Dendritic cell treated with granulocyte-macrophage colony-stimulating factor and Interleukin-4, amounts not matched to agents 40 ng/mL and 50 ng/mL, for 4 days (primary cell): ENCODE data around the gene PDGFC.
"Not testable (repeated sequence)": the region's sequence is repeated elsewhere in the genome, so short reads cannot be mapped to it uniquely, and the experiment has no call there.

ENCODE experiments used
- H3K27ac Mint-ChIP-seq: one replicate; pipeline ENCODE4 v1.8.0; 2022; ENCODE audit warnings: mild to moderate bottlenecking, mixed read lengths
- H3K27me3 Mint-ChIP-seq: one replicate; pipeline ENCODE4 v1.8.0; 2022; ENCODE audit warnings: mild to moderate bottlenecking, mixed read lengths
- H3K36me3 Mint-ChIP-seq: one replicate; pipeline ENCODE4 v1.8.0; 2022; ENCODE audit warnings: low read depth, mixed read lengths
- H3K4me1 Mint-ChIP-seq: one replicate; pipeline ENCODE4 v1.8.0; 2022; ENCODE audit warnings: low read depth, mixed read lengths
- H3K4me3 Mint-ChIP-seq: one replicate; pipeline ENCODE4 v1.8.0; 2022; ENCODE audit warnings: mild to moderate bottlenecking, moderate library complexity, mixed read lengths
- H3K9me3 Mint-ChIP-seq: one replicate; pipeline ENCODE4 v1.8.0; 2022; ENCODE audit warnings: mixed read lengths
- intact Hi-C: fragments of 100-400 bp; cut with micrococcal nuclease; formaldehyde crosslinking; loops from one replicate; pipeline ENCODE4 v1.15.0; 2022

Gene PDGFC

GRCh38 chr4:156894234-156894633 lies 77.4 kb downstream of the PDGFC start:
- no peaks in the 10 kb centered on the region for H3K9me3 Mint-ChIP-seq
- intact Hi-C loops = no loop called here
- peaks cover 35% of the 10 kb centered on the region for H3K4me1 Mint-ChIP-seq

GRCh38 chr4:156892805-156893204 lies 78.8 kb downstream of the PDGFC start:
- H3K9me3 Mint-ChIP-seq = no peaks in the 10 kb centered on the region
- H3K27me3 Mint-ChIP-seq = no peaks in the 10 kb centered on the region
- intact Hi-C loops = no loop called here
- H3K4me1 Mint-ChIP-seq = peaks cover 35% of the 10 kb centered on the region
- no peak overlapping the region for H3K27ac Mint-ChIP-seq
- H3K36me3 Mint-ChIP-seq = peaks cover 7% of the 10 kb centered on the region
- H3K4me3 Mint-ChIP-seq = no peak overlapping the region

More at GRCh38 chr4:156894234-156894633, 77.4 kb downstream of the PDGFC start:
- no peaks in the 10 kb centered on the region for H3K36me3 Mint-ChIP-seq
- H3K4me3 Mint-ChIP-seq = no peak overlapping the region
- H3K27ac Mint-ChIP-seq = no peak overlapping the region
- no peaks in the 10 kb centered on the region for H3K27me3 Mint-ChIP-seq

DNA sequence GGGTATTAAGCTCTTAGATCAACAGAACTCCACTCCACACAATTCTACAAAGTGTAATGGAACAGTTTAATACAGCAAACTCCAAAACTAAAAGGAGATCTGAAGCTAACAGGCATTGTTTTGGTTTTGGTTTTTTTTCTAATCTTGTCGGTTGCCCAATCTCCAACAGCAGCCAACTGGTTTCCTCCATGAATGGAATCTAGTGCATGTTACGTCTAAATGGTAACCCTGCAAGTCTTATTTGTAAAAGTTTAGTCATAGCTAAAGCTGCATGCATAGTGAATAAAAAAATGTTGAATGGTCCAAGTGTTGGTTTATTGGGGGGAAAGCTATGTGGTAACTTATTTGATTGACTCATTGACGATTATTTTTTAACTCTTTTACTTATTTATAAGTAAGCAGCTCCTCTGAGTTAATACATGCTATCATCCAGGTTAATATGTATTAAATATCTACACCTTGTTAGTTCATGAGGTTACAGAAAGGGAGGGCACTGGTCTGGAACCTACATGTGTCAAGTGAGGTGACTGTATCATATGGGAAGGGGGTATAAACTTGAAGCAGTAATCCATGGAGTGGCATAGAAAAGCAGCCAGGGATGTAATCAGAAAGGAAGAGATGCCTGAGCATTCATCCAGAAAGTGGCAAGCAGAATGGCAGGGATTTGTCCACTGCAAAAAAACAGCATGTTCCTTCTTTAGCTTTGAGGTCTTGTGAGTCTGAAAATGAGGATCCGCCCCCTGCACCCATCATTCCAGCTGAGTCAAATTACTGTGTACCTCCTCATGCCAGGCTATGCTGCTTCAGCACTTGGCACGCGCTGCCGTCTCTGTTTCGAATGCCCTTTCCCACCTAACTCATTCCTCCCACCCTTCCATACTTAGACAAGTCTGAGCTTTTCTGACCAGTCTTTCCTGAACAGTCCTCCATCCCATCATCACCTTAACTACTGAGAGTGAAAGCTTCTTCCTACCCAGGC lies 81.7 kb downstream of the PDGFC start:
- intact Hi-C loops = no loop called here
- Mint-ChIP-seq H3K4me1 (peaks cover 35% of the 10 kb centered on the region), H3K4me3 (peak overlapping the region; percentile 59), H3K9me3 (peaks cover 8% of the 10 kb centered on the region), H3K27me3 (no peaks in the 10 kb centered on the region), H3K27ac (peak overlapping the region; percentile 87), H3K36me3 (peaks cover 17% of the 10 kb centered on the region)

- intact Hi-C loops = no loop called here
- Mint-ChIP-seq H3K4me3 (no peak overlapping the region), H3K27ac (peak overlapping the region; percentile 9), H3K36me3 (peaks cover 17% of the 10 kb centered on the region), H3K9me3 (peaks cover 8% of the 10 kb centered on the region), H3K27me3 (no peaks in the 10 kb centered on the region), H3K4me1 (peaks cover 36% of the 10 kb centered on the region)
These were observed 82.8 kb downstream of the PDGFC start for GRCh38 chr4:156888762-156889161.

DNA sequence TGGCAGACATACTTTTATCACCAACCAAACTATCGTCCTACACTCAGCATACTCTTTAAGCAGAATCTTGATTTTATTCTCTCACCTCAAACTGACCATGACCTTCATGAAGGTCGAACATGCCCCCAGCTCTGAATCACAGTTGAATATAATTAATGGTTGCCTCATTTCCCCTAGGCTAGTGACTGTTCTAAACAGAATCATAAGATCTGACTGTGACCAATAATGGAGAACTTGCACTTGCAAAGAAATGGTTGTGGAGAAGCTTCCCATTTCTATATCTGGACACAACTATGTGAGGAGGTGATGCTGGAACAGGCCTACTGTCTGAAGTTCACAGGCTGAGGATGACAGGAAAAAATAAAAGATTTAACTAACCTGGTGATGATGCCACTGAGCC lies 85.1 kb downstream of the PDGFC start:
- H3K36me3 Mint-ChIP-seq = peaks cover 24% of the 10 kb centered on the region
- peaks cover 8% of the 10 kb centered on the region for H3K9me3 Mint-ChIP-seq
- peaks cover 31% of the 10 kb centered on the region for H3K4me1 Mint-ChIP-seq
- no peaks in the 10 kb centered on the region for H3K27me3 Mint-ChIP-seq
- intact Hi-C loops = no loop called here
- peak overlapping the region; percentile 55 for H3K27ac Mint-ChIP-seq
- H3K4me3 Mint-ChIP-seq = no peak overlapping the region

DNA sequence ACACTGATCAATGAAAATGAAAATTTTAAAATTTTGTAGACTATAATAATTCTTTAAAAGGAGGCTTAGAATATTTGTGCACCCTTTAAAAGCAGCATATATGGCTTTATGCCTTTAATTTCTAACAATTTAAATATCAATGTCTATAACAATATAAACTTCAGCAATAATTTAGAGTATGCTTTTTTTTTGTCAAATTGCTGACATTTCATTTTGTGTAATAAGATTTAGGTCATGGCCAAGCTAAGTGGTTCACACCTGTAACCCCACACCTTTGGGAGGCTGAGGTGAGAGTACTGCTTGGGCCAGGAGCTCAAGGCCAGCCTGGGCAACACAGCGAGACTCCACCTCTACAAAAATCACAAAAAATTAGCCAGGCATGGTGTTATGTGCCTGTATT lies 86.2 kb downstream of the PDGFC start:
- intact Hi-C loops = no loop called here
- Mint-ChIP-seq H3K4me1 (peaks cover 33% of the 10 kb centered on the region), H3K27ac (no peak overlapping the region)

GRCh38 chr4:156884183-156884582 lies 87.4 kb downstream of the PDGFC start:
- intact Hi-C loops = no loop called here
- Mint-ChIP-seq H3K27me3 (no peaks in the 10 kb centered on the region), H3K4me1 (peaks cover 23% of the 10 kb centered on the region), H3K27ac (no peak overlapping the region), H3K9me3 (peaks cover 8% of the 10 kb centered on the region), H3K4me3 (no peak overlapping the region), H3K36me3 (peaks cover 34% of the 10 kb centered on the region)

More for the DNA sequence above, 86.2 kb downstream of the PDGFC start:
- Mint-ChIP-seq H3K9me3 (peaks cover 8% of the 10 kb centered on the region), H3K27me3 (no peaks in the 10 kb centered on the region), H3K36me3 (peaks cover 33% of the 10 kb centered on the region), H3K4me3 (no peak overlapping the region)

DNA sequence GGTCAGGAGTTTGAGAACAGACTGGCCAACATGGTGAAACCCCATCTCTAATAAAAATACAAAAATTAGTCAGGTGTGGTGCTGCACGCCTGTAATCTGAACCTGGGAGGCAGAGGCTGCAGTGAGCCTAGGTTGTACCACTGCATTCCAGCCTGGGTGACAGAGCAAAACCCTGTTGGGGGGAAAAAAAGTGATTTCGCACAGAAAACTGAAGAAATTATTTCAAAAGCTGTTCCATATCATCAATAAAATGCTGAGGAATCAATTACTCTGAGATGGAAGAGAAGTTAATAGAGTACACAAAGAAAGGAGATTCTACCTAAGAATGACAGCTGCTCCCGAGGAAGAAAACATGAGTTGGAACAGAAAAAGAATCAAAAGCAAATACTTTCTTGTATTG lies 95.9 kb downstream of the PDGFC start:
- Mint-ChIP-seq H3K4me3 (no peak overlapping the region), H3K4me1 (peaks cover 18% of the 10 kb centered on the region), H3K9me3 (no peaks in the 10 kb centered on the region), H3K36me3 (peaks cover 12% of the 10 kb centered on the region), H3K27me3 (no peaks in the 10 kb centered on the region), H3K27ac (no peak overlapping the region)
- intact Hi-C loops = no loop called here

DNA sequence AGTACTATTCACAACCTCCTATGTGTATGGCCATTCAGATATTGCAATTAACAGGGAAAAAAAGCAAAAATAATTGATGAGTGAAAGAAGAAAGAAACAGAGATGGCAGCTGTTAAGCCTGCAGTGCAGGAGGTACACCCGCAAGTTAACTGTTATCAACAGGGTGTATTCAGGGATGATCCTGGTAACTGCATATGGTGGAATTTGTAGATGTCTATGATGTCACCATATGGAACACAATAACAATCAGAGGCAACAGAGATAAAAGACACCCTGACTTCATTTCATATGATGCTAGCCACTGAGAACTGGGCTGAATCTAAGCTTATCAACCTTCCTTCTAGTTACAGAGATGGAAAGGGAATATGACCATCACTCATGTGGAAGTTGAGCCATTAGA lies 96.5 kb downstream of the PDGFC start:
- intact Hi-C loops = no loop called here
- Mint-ChIP-seq H3K4me1 (peaks cover 15% of the 10 kb centered on the region), H3K36me3 (peaks cover 7% of the 10 kb centered on the region), H3K4me3 (no peak overlapping the region), H3K9me3 (no peaks in the 10 kb centered on the region), H3K27me3 (no peaks in the 10 kb centered on the region), H3K27ac (no peak overlapping the region)

DNA sequence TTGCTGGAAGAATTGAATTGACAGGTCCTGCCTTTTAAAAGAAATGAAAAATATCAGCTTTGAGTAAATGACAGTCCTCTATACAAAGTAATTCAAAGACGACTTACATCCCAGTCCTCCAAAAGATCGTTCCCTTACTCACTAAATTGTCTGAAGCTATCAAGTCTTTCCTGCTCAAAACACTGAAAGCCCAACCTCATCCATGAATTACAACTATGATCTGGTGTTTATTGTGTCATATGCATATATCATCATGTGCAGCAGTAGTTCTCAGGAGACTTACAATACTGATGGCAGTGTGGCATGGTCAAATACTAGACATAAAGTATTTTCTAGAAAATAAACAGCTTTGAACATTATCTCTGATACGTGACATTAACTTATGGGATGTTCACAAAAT lies 97.8 kb downstream of the PDGFC start:
- Mint-ChIP-seq H3K4me1 (peaks cover 17% of the 10 kb centered on the region), H3K36me3 (peaks cover 7% of the 10 kb centered on the region), H3K4me3 (no peak overlapping the region), H3K27ac (no peak overlapping the region), H3K27me3 (no peaks in the 10 kb centered on the region), H3K9me3 (no peaks in the 10 kb centered on the region)
- intact Hi-C loops = no loop called here

GRCh38 chr4:156870861-156871260 lies 100.7 kb downstream of the PDGFC start:
- no peaks in the 10 kb centered on the region for H3K9me3 Mint-ChIP-seq
- H3K4me1 Mint-ChIP-seq = peaks cover 14% of the 10 kb centered on the region

DNA sequence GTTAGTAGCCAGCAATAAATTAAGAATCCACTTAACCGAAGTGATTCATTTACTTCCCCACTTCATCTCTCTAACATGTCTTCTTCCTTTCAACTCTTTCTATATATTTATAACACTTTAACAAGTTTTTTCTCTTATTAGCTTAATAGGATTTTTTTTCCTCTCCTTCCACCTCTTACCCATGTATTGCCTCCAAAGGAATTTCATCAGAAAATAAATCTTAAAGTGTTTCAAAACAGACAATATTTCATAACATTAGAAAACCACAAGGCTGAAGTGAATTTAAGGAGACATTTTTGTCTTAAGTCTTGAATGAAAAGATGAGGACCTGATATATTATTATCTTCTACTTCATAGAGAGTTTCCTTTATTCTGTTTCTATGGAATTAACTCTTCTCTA lies 101.5 kb downstream of the PDGFC start:
- intact Hi-C loops = no loop called here
- no peaks in the 10 kb centered on the region for H3K27me3 Mint-ChIP-seq
- H3K36me3 Mint-ChIP-seq = peaks cover 25% of the 10 kb centered on the region
- H3K4me3 Mint-ChIP-seq = no peak overlapping the region
- H3K4me1 Mint-ChIP-seq = peaks cover 19% of the 10 kb centered on the region
- no peak overlapping the region for H3K27ac Mint-ChIP-seq
- no peaks in the 10 kb centered on the region for H3K9me3 Mint-ChIP-seq

More at GRCh38 chr4:156870861-156871260, 100.7 kb downstream of the PDGFC start:
- Mint-ChIP-seq H3K36me3 (peaks cover 18% of the 10 kb centered on the region), H3K4me3 (no peak overlapping the region), H3K27ac (no peak overlapping the region), H3K27me3 (no peaks in the 10 kb centered on the region)
- intact Hi-C loops = no loop called here

GRCh38 chr4:156866088-156866487 lies 105.5 kb downstream of the PDGFC start:
- intact Hi-C loops, H3K27me3 Mint-ChIP-seq, H3K27ac Mint-ChIP-seq, H3K4me3 Mint-ChIP-seq, H3K9me3 Mint-ChIP-seq: not testable (repeated sequence)
- Mint-ChIP-seq H3K36me3 (peaks cover 25% of the 10 kb centered on the region), H3K4me1 (peaks cover 18% of the 10 kb centered on the region)

DNA sequence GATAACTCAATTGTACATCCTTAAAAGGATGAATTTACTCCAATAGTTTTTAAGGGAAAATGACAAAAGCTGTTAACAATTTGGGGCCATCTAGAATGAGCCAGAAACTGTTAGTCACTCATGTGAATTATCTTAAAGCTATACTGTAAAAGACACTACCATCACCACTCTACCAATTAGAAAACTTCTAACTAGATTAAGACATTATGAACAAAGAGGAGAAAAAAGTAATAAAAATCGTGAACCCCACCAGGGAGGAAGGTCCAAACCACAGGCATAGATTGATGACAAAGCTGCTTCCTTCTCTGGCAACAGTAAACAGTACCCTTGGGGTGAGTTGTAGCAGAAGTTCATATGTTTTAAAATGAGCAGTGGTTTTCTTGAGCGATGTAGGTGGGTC lies 106.1 kb downstream of the PDGFC start:
- Mint-ChIP-seq H3K27ac (no peak overlapping the region), H3K4me1 (peaks cover 13% of the 10 kb centered on the region)
- intact Hi-C loops = no loop called here

More for the DNA sequence above, 106.1 kb downstream of the PDGFC start:
- Mint-ChIP-seq H3K36me3 (peaks cover 25% of the 10 kb centered on the region), H3K9me3 (no peaks in the 10 kb centered on the region), H3K4me3 (no peak overlapping the region), H3K27me3 (no peaks in the 10 kb centered on the region)
